GM18502 (cell line): ENCODE data around the gene ANKRD40CL.

Experiments used
- ATAC-seq: cut with Tn5 transposase; IDR thresholded peaks from one replicate; pipeline ENCODE4 v1.9.1; 2021; ENCODE audit warnings: mild to moderate bottlenecking; ENCODE audit not compliant: unreplicated experiment, poor library complexity

Gene ANKRD40CL

DNA sequence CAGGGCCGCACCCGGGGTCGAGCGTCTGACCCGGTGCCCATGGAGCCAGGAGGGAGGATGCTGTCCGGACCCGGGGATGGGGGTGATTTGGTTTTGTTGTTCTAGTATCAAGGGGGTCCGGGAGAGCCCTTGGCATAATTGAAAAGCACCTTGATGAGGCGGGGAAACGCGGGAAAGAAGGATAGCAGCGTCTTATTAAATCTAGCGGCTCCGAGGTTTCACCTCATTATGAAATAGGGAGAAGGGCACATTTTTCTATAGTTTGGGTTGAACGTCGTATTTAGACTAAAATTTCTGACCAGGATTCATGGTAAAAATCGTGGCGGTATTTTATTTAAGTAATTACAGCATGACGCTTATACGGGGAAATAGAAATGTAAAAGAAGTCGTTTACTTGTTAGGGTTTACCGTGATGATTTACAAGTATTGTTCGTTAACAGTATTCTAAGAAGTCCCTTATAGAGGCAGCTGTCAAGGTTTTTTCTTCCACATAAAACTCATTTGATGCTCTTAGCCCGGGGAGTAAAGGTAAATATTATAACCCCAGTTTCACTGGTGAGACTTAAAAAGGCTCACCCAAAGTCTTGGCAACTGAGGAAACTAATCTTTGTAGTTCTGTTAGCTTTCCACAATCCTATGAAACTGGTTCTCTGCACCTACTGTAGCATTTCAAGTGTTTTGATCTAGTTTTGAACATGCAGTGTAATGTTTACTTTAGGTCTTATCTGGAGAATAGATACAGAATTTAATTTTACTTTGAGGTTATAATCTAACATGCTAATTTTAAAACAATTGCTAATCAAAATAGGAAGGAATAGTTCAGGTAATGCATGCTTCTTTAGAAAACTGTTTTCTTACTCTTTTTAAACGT lies 47.2 kb downstream of the ANKRD40CL start:
- no peak for ATAC-seq

DNA sequence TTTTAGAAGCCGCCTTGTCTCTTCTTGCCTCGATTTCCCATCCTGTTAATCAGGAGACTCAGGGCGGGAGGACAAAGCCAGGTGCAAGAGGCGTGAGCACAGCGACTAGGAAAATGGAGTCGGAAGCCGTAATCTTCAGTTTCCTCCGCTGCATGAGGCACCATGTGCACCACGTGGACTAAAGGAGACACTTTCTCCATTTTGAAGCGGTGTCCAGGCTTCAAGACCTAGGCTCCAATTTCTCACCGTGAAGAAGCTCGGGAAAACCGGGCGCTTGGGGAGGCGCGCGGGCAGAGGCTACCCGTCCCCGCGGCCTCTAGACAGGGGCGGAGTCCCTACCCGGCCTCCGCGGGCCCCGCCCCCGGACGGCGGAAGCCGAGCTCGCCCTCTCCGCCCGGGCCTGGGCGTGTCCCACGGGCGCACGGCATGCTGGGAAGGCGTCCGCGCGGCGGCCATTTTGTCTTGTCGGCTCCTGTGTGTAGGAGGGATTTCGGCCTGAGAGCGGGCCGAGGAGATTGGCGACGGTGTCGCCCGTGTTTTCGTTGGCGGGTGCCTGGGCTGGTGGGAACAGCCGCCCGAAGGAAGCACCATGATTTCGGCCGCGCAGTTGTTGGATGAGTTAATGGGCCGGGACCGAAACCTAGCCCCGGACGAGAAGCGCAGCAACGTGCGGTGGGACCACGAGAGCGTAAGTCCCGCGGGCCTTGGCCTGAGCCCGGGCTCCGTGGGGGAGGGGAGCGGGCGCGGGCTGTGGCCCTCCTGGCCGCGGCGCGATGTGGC lies 48.0 kb downstream of the ANKRD40CL start, which contains the start of gene LUC7L3:
LUC7L3 (plus strand) TSS at position 460 of the 780 bp plus-strand sequence; CDS start at position 590, 130 bp downstream.
- peak; percentile 89 for ATAC-seq

DNA sequence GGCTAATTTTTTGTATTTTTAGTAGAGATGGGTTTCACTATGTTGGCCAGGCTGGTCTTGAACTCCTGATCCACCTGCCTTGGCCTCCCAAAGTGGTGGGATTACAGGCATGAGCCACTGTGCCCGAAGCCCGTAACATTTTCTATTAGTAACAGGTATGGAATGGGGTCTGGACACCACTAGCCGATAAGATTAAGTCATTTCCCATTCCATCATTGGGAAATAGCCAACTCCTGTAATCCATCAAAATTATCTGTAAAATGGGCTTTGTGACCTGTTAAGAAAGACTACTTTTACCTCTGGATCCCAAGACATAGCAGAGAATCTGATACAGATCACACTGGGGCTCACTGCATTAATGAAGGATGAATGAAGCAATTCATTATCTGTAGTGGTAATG lies 51.8 kb downstream of the ANKRD40CL start:
- ATAC-seq: no peak

DNA sequence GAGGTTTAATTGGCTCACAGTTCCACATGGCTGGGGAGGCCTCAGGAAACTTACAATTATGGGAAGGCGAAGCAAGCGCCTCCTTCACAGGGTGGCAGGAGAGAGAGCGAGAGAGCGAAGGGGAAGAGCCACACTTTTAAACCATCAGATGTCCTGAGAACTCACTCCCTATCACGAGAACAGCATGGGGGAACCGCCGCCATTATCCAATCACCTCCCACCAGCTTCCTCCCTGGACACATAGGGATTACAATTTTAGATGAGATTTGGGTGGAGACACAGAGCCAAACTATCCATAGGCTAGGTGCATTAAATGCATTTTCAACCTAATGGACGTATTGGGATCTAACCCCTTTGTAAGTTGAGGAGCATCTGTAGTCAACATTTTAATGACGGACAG lies 54.7 kb downstream of the ANKRD40CL start:
- no peak for ATAC-seq
